Testis (tissue), 3 donors: ENCODE data around the gene SLC9A9. TPM values are rescaled to one million over a fixed set of nuclear protein-coding genes. Genes with fewer than 3 reads are reported as not detected.

Experiments
- DNase-seq: peaks from one replicate; pipeline ENCODE4 v3.0.0-alpha.2; 2019
- H3K27ac ChIP-seq, 2 donors: fragments of 200-600 bp; sonication (generic); one replicate each; pipeline ENCODE4 v1.5.1; 2019
- H3K27me3 ChIP-seq: fragments of 200-600 bp; sonication (generic); one replicate; pipeline ENCODE4 v1.5.1; 2019
- H3K36me3 ChIP-seq: fragments of 200-600 bp; sonication (generic); one replicate; pipeline ENCODE4 v1.5.1; 2017; ENCODE audit warnings: low read depth; ENCODE audit errors: missing control alignments
- H3K4me1 ChIP-seq: fragments of 200-600 bp; sonication (generic); one replicate; pipeline ENCODE4 v1.5.1; 2019
- H3K4me3 ChIP-seq, 2 donors: fragments of 200-600 bp; sonication (generic); one replicate each; pipeline ENCODE4 v1.5.1; 2017 to 2019
- H3K9me3 ChIP-seq: fragments of 200-600 bp; sonication (generic); one replicate; pipeline ENCODE4 v1.5.1; 2017
- CTCF ChIP-seq, 3 experiments: fragments of 450-650 bp in 2 of 3; fragments of 200-600 bp in 1 of 3; sonication (generic) in 1 of 3; IDR thresholded peaks; one replicate each; pipeline ENCODE4 v1.5.1; 2016 to 2019; ENCODE audit warnings: antibody characterized with exemption in 3 of 3, mild to moderate bottlenecking in 2 of 3, moderate library complexity in 1 of 3
- POLR2A ChIP-seq: fragments of 450-650 bp; IDR thresholded peaks from one replicate; pipeline ENCODE4 v1.6.1; 2017; ENCODE audit warnings: antibody characterized with exemption, mild to moderate bottlenecking, moderate library complexity
- WGBS, 2 donors: methylation state at CpG; one replicate each; pipeline ENCODE4 v1.1.5; 2018; 5-methylcytosine and 5-hydroxymethylcytosine counted together
- intact Hi-C: fragments of 100-400 bp; cut with DNase I; formaldehyde crosslinking; loops from one replicate; pipeline ENCODE4 v1.15.1; 2023; ENCODE audit warnings: low total_unique reads
- polyA plus RNA-seq: library from polyadenylated mRNA; stranded (reverse); fragments of 350-450 nt; fragmentation: Illumina TruSeq; extraction: RNeasy Lipid Tissue Mini Kit (QIAGEN cat#74804); gene quantifications from one replicate; pipeline ENCODE4 v1.2.3, GENCODE V29; 2014; ENCODE audit warnings: low read depth, low replicate concordance; ENCODE audit not compliant: insufficient read depth
- total RNA-seq, 2 donors: library from RNA; depleted of rRNA; stranded (reverse); fragments of >200 nt; gene quantifications; one replicate each; pipeline ENCODE4 v1.2.3, GENCODE V29; 2016

Gene SLC9A9
- total and polyA plus RNA-seq, 3 donors from 2014 or later = 2.7 to 6.6 (median 4.3) TPM

- H3K27ac ChIP-seq = no peak overlapping the region
- intact Hi-C loops = no loop called here
- H3K4me3 ChIP-seq = no peak overlapping the region
- H3K9me3 ChIP-seq = no peaks in the 10 kb centered on the region
- TF ChIP-seq CTCF (IDR thresholded peaks at IDR 0.05) (no peak), POLR2A (no peak)
- H3K36me3 ChIP-seq = no peaks in the 10 kb centered on the region
- DNase-seq = no peak
- H3K4me1 ChIP-seq = no peaks in the 10 kb centered on the region
- no peaks in the 10 kb centered on the region for H3K27me3 ChIP-seq
These were observed 235.0 kb downstream of the SLC9A9 start for GRCh38 chr3:143613226-143613625.

GRCh38 chr3:143612541-143612940 is 235.7 kb downstream of the SLC9A9 start:
- H3K4me1 ChIP-seq = no peaks in the 10 kb centered on the region
- no peaks in the 10 kb centered on the region for H3K9me3 ChIP-seq
- no peak for TF ChIP-seq CTCF (IDR thresholded peaks at IDR 0.05)
- no peak for TF ChIP-seq POLR2A
- no peaks in the 10 kb centered on the region for H3K36me3 ChIP-seq
- no peak overlapping the region for H3K4me3 ChIP-seq
- WGBS, 2 donors = 84 to 87% methylated on average over 2 of the region's 2 CpGs
- DNase-seq = no peak
- H3K27ac ChIP-seq = no peak overlapping the region
- no peaks in the 10 kb centered on the region for H3K27me3 ChIP-seq
- intact Hi-C loops = no loop called here

- Histone ChIP-seq H3K27ac (no peak overlapping the region), H3K9me3 (no peaks in the 10 kb centered on the region), H3K4me1 (peaks cover 8% of the 10 kb centered on the region), H3K36me3 (no peaks in the 10 kb centered on the region), H3K27me3 (no peaks in the 10 kb centered on the region), H3K4me3 (no peak overlapping the region)
- 74 to 94% methylated on average over 5 of the region's 5 CpGs for WGBS, 2 donors
- intact Hi-C loops = no loop called here
- DNase-seq = no peak
- TF ChIP-seq CTCF (IDR thresholded peaks at IDR 0.05) (no peak), POLR2A (no peak)
These were observed 239.3 kb downstream of the SLC9A9 start for GRCh38 chr3:143608966-143609365.

- no peak for TF ChIP-seq POLR2A
- no peak for TF ChIP-seq CTCF (IDR thresholded peaks at IDR 0.05)
- Histone ChIP-seq H3K9me3 (no peaks in the 10 kb centered on the region), H3K36me3 (no peaks in the 10 kb centered on the region), H3K27ac (no peak overlapping the region), H3K4me1 (peaks cover 8% of the 10 kb centered on the region), H3K4me3 (no peak overlapping the region), H3K27me3 (no peaks in the 10 kb centered on the region)
- no peak for DNase-seq
- intact Hi-C loops = no loop called here
- 88 to 94% methylated on average over 3 of the region's 3 CpGs for WGBS, 2 donors
These were observed 242.9 kb downstream of the SLC9A9 start for GRCh38 chr3:143605233-143605950.
